ENCODE results near the gene HTRA3. TPM values are rescaled to one million over a fixed set of nuclear protein-coding genes. Genes with fewer than 3 reads are reported as not detected.

The HTRA3 gene
- total RNA-seq, 5 donors from 2014 or later (not counting 1 experiment from before 2014, with no cell fraction given) = 0.13 to 0.26 TPM; not detected in 3

DNA sequence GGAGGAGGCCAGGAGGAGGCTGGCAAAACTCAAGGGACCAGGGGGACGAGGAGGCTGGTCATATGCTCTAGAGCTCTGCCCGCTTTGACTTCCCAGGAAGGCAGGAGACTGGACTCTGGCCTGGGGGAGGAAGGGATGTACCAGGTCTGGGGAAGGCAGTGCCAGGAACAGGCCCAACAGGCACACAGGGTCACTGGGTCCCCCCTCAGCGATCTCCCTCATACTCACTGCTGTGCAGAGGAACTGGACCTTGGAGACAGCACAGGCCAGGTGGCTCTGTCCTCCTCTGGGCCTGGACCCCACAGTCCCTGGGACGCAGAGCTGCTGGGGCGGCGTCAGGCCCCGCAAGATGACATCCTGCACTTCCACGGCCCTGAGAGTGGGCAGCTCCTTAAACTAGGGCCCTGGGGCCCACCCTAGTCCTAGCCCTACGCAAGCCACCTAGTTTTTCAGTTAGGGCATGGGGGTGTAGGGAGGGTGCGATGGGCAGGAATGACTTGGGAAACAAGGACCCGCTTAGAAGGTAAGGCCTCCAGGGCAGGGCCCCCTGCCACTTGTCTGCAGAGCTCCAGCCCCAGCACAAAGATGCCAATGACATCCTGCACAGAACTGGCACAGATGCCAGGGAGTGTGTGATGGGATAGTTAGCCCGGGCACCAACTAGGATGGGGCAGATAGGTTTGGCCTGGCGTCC lies 59.5 kb downstream of the HTRA3 start:
- H3K9me3 Mint-ChIP-seq = peaks cover 0 to 7% (median 6%) of the 10 kb centered on the region in 3 donors
- H3K27ac ChIP-seq (ENCODE audit: low read length) = no peak overlapping the region
- POLR2A ChIA-PET = no interaction called here

DNA sequence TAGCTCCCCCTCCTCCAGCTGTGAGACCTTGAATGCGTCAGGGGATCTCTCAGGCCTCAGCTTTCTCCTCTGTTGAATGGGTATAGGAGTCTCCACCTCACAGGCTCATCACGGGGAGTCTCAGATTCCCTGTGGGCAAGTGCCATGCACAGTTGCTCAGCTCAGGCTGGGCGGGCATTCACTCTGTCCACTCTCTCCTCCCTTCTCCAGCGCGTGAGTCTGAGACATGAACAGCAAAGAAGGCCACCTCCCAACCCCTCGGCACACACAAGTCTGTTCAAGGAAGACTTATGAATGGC lies 60.0 kb downstream of the HTRA3 start:
- Mint-ChIP-seq H3K4me1 (no peaks in the 10 kb centered on the region), H3K9me3 (peaks cover 0 to 7% (median 6%) of the 10 kb centered on the region in 3 donors), H3K27ac (no peak overlapping the region), H3K36me3 (no peaks in the 10 kb centered on the region), H3K4me3 (no peak overlapping the region), H3K27me3 (peaks cover 2 to 4% of the 10 kb centered on the region in 2 donors)
- H3K27me3 ChIP-seq (replicated peaks in 1 of 2; ENCODE audit: control insufficient read depth in 2 of 2, extremely low read depth in 1 of 2, insufficient read depth in 2 of 2, low read length in 1 of 2) = peaks cover 0 to 18% of the 10 kb centered on the region in 2 experiments
- CTCF ChIA-PET = no interaction called here
- no peaks in the 10 kb centered on the region for H3K9me3 ChIP-seq
- H3K4me1 ChIP-seq (ENCODE audit: control insufficient read depth in 1 of 2, extremely low read depth in 1 of 2, insufficient read depth in 2 of 2, low read length in 2 of 2) = no peaks in the 10 kb centered on the region
- no peak for DNase-seq
- H3K27ac ChIP-seq (ENCODE audit: low read length) = no peak overlapping the region
- 65% methylated on average over 4 of the region's 6 CpGs for WGBS (ENCODE audit: insufficient coverage)
- no peak overlapping the region for H3K4me3 ChIP-seq (ENCODE audit: control insufficient read depth in 1 of 2, extremely low read depth in 1 of 2, low read length in 1 of 2)
- POLR2A ChIA-PET = no interaction called here
- no peaks in the 10 kb centered on the region for H3K36me3 ChIP-seq (ENCODE audit: control insufficient read depth in 2 of 2, extremely low read depth in 1 of 2, insufficient read depth in 1 of 2, low read length in 1 of 2)
- ATAC-seq (replicated peaks in 1 of 4) = no peak

More for the DNA sequence above, 59.5 kb downstream of the HTRA3 start:
- H3K36me3 Mint-ChIP-seq = no peaks in the 10 kb centered on the region
- 77% methylated on average over 10 of the region's 13 CpGs for WGBS (ENCODE audit: insufficient coverage)
- ATAC-seq (replicated peaks in 1 of 4) = no peak
- H3K36me3 ChIP-seq (ENCODE audit: control insufficient read depth in 2 of 2, extremely low read depth in 1 of 2, insufficient read depth in 1 of 2, low read length in 1 of 2) = no peaks in the 10 kb centered on the region
- no peak overlapping the region for H3K4me3 ChIP-seq (ENCODE audit: control insufficient read depth in 1 of 2, extremely low read depth in 1 of 2, low read length in 1 of 2)
- no peak overlapping the region for H3K27ac Mint-ChIP-seq
- no peak for DNase-seq
- no peaks in the 10 kb centered on the region for H3K4me1 ChIP-seq (ENCODE audit: control insufficient read depth in 1 of 2, extremely low read depth in 1 of 2, insufficient read depth in 2 of 2, low read length in 2 of 2)
- no peaks in the 10 kb centered on the region for H3K9me3 ChIP-seq
- CTCF ChIA-PET = no interaction called here
- peaks cover 4% of the 10 kb centered on the region in 2 donors for H3K27me3 Mint-ChIP-seq
- H3K4me1 Mint-ChIP-seq = no peaks in the 10 kb centered on the region
- peaks cover 0 to 21% of the 10 kb centered on the region in 2 experiments for H3K27me3 ChIP-seq (replicated peaks in 1 of 2; ENCODE audit: control insufficient read depth in 2 of 2, extremely low read depth in 1 of 2, insufficient read depth in 2 of 2, low read length in 1 of 2)
- H3K4me3 Mint-ChIP-seq = no peak overlapping the region

DNA sequence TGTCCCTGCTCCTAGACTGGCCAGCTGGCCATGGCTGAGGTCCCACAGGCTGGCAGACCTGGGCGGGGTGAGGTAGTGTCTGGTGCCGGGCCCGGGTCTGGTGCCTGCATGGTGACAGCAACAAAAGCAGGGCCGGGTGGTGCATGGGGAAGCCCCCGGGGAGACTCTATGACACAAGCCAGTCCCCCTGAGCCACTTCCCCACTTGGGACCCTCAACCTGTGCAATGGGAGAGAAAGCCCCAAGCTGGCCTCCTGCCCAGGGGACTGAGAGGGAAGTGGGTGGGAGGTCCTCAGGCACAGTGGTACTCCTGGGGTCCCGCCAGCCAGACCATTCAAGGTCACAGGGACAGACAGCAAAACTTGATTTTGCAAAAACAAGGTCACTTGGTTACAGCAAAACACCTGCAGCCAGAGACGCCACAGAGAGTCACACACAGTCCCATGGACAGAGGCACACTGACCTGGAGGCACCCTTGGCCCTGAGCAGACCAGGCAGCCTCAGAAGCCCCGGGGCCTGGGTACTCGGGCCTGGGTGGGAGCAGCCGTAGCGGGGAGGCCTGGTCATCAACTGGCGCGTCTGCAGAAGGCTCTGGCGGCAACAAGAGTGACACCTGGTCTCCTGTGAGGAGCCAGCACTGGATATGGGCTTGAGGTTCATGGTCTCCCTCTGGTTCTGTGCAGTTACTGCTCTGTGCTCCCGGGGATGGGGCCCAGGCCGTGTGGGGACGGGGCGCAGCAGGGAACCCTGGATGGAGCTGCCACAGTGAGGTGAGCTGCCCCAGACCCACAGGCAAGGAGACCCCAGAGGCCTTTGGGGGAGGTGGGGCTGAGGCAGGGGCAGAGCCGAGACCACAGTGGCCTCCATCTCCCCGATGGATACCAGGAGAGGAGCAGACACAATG lies 60.6 kb downstream of the HTRA3 start:
- no peak for ATAC-seq (replicated peaks in 1 of 4)
- 84% methylated on average over 17 of the region's 20 CpGs for WGBS (ENCODE audit: insufficient coverage)
- no peak for DNase-seq
- Histone ChIP-seq H3K9me3 (no peaks in the 10 kb centered on the region), H3K4me3 (ENCODE audit: control insufficient read depth in 1 of 2, extremely low read depth in 1 of 2, low read length in 1 of 2) (no peak overlapping the region), H3K4me1 (ENCODE audit: control insufficient read depth in 1 of 2, extremely low read depth in 1 of 2, insufficient read depth in 2 of 2, low read length in 2 of 2) (no peaks in the 10 kb centered on the region), H3K27me3 (replicated peaks in 1 of 2; ENCODE audit: control insufficient read depth in 2 of 2, extremely low read depth in 1 of 2, insufficient read depth in 2 of 2, low read length in 1 of 2) (peaks cover 0 to 18% of the 10 kb centered on the region in 2 experiments), H3K36me3 (ENCODE audit: control insufficient read depth in 2 of 2, extremely low read depth in 1 of 2, insufficient read depth in 1 of 2, low read length in 1 of 2) (no peaks in the 10 kb centered on the region), H3K27ac (ENCODE audit: low read length) (no peak overlapping the region)
- H3K4me3 Mint-ChIP-seq = no peak overlapping the region
- H3K27ac Mint-ChIP-seq = no peak overlapping the region
- ChIA-PET CTCF (no interaction called here), POLR2A (no interaction called here)
- no peaks in the 10 kb centered on the region for H3K4me1 Mint-ChIP-seq
- H3K36me3 Mint-ChIP-seq = no peaks in the 10 kb centered on the region
- peaks cover 2 to 4% of the 10 kb centered on the region in 2 donors for H3K27me3 Mint-ChIP-seq
- H3K9me3 Mint-ChIP-seq = peaks cover 0 to 7% (median 6%) of the 10 kb centered on the region in 3 donors

DNA sequence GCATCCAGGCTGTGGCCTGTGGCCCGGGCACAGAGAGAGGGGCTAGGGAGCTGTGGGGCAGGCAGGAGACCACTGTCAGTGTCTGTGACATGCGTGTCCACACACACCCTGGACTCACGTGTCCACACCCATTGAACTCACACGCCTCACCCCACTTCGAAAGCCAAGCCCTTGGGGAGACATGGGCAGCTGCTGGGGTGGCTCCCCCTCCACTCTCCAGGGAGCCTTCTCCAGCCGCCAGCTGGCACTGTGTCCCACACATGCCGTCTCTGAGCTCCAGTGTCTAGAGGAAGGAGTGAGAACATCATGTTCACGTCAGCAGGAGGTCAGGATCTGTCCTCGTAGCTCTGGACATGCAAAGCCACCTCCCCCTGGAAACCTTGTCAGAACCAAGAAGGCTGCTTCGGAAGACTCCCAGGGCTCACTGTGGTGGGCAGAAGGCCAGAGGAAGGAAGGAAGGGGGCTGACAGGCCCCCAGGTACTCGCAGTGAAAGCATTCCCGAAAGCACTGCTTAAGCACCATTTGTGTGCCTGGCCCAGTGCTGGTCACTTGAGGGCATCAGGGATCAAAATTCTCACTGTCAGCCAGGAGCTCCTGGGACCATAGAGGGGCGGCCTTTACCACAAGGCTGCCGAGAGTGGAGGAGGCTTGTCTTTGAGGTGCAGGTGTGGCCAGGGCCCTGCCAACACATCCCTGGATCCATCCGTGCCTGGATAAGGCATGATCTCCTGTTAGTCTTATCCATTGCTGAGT lies 61.4 kb downstream of the HTRA3 start:
- Mint-ChIP-seq H3K9me3 (peaks cover 3 to 13% (median 6%) of the 10 kb centered on the region in 3 donors), H3K27ac (no peak overlapping the region), H3K4me3 (no peak overlapping the region), H3K27me3 (peaks cover 2 to 4% of the 10 kb centered on the region in 2 donors), H3K4me1 (no peaks in the 10 kb centered on the region), H3K36me3 (no peaks in the 10 kb centered on the region)
- H3K27me3 ChIP-seq (replicated peaks in 1 of 2; ENCODE audit: control insufficient read depth in 2 of 2, extremely low read depth in 1 of 2, insufficient read depth in 2 of 2, low read length in 1 of 2) = peaks cover 0 to 15% of the 10 kb centered on the region in 2 experiments
- no peaks in the 10 kb centered on the region for H3K36me3 ChIP-seq (ENCODE audit: control insufficient read depth in 2 of 2, extremely low read depth in 1 of 2, insufficient read depth in 1 of 2, low read length in 1 of 2)
- DNase-seq (no peak), ATAC-seq (replicated peaks in 1 of 4) (peak in 1 of 4 experiments; percentile 6)
- H3K4me3 ChIP-seq (ENCODE audit: control insufficient read depth in 1 of 2, extremely low read depth in 1 of 2, low read length in 1 of 2) = no peak overlapping the region
- no peak overlapping the region for H3K27ac ChIP-seq (ENCODE audit: low read length)
- 73% methylated on average over 13 of the region's 15 CpGs for WGBS (ENCODE audit: insufficient coverage)
- POLR2A ChIA-PET = no interaction called here
- H3K4me1 ChIP-seq (ENCODE audit: control insufficient read depth in 1 of 2, extremely low read depth in 1 of 2, insufficient read depth in 2 of 2, low read length in 2 of 2) = no peaks in the 10 kb centered on the region
- H3K9me3 ChIP-seq = no peaks in the 10 kb centered on the region
- CTCF ChIA-PET = no interaction called here

DNA sequence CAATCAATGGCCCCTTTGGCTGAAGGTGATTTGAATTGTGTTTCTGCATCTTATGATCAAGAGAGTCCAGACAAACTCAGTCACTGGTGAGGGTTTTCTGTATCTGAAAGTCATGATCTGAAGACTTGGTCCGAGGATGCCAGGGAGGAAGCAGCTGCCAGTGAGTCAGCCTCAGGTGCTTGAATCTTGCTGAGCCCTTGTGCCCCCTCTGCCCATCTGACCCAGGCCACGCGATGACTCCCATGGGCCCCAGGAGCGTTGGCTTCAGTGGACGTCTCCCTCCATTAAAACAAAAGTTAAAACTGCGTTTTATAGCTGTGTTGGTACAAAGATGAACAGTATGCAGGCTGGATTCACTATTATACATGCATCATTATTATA lies 62.0 kb downstream of the HTRA3 start:
- DNase-seq = no peak
- H3K27ac ChIP-seq (ENCODE audit: low read length) = no peak overlapping the region
- CTCF ChIA-PET = no interaction called here
- H3K36me3 ChIP-seq (ENCODE audit: control insufficient read depth in 2 of 2, extremely low read depth in 1 of 2, insufficient read depth in 1 of 2, low read length in 1 of 2) = no peaks in the 10 kb centered on the region
- H3K4me1 ChIP-seq (ENCODE audit: control insufficient read depth in 1 of 2, extremely low read depth in 1 of 2, insufficient read depth in 2 of 2, low read length in 2 of 2) = no peaks in the 10 kb centered on the region
- H3K9me3 ChIP-seq = no peaks in the 10 kb centered on the region
- peaks cover 0 to 15% of the 10 kb centered on the region in 2 experiments for H3K27me3 ChIP-seq (replicated peaks in 1 of 2; ENCODE audit: control insufficient read depth in 2 of 2, extremely low read depth in 1 of 2, insufficient read depth in 2 of 2, low read length in 1 of 2)
- Mint-ChIP-seq H3K4me1 (no peaks in the 10 kb centered on the region), H3K9me3 (peaks cover 7 to 17% (median 7%) of the 10 kb centered on the region in 3 donors), H3K36me3 (no peaks in the 10 kb centered on the region), H3K27ac (no peak overlapping the region), H3K4me3 (no peak overlapping the region), H3K27me3 (peaks cover 0 to 4% of the 10 kb centered on the region in 2 donors)
- no peak for ATAC-seq (replicated peaks in 1 of 4)
- H3K4me3 ChIP-seq (ENCODE audit: control insufficient read depth in 1 of 2, extremely low read depth in 1 of 2, low read length in 1 of 2) = no peak overlapping the region
- POLR2A ChIA-PET = no interaction called here
- WGBS (ENCODE audit: insufficient coverage) = 25% methylated on average over 1 of the region's 6 CpGs

DNA sequence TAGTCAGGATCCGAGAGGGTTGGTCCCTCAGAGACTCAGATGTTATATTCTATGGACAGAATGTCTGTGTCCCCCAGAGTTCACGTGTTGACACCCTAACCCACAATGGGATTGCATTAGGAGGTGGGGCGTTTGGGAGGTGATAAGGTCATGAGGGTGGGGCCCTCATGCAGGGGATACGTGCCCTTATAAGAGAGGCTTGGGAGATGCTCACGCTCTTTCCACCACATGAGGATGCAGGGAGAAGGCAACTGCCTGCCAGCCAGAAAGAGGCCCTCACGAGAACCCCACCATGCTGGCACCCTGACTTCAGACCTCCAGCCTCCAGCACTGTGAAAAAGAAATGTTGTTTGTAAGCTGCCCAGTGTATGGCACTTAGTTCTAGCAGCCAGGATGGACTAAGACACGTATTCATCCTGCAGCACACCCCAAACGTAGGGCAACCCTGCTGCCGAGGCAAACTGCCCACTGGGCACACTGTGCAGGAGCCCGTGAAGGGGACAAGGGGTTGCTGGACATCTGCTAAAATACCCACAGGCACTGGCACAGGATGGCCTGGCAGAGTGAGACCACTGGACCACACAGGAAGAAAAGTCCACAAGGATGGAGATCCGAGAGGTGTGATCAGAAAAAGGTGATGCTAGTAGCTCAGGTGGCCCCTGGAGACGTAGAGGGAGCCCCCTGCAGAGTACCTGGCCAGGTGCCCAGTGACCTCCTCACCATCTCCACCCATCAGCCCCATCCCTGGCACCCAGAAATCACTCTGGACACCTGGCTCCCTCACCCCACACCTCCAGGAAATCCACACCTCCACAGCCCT lies 62.7 kb downstream of the HTRA3 start:
- H3K4me1 Mint-ChIP-seq = no peaks in the 10 kb centered on the region
- peaks cover 0 to 4% of the 10 kb centered on the region in 2 donors for H3K27me3 Mint-ChIP-seq
- Histone ChIP-seq H3K27me3 (replicated peaks in 1 of 2; ENCODE audit: control insufficient read depth in 2 of 2, extremely low read depth in 1 of 2, insufficient read depth in 2 of 2, low read length in 1 of 2) (peaks cover 0 to 15% of the 10 kb centered on the region in 2 experiments), H3K4me1 (ENCODE audit: control insufficient read depth in 1 of 2, extremely low read depth in 1 of 2, insufficient read depth in 2 of 2, low read length in 2 of 2) (no peaks in the 10 kb centered on the region), H3K9me3 (no peaks in the 10 kb centered on the region), H3K27ac (ENCODE audit: low read length) (no peak overlapping the region), H3K36me3 (ENCODE audit: control insufficient read depth in 2 of 2, extremely low read depth in 1 of 2, insufficient read depth in 1 of 2, low read length in 1 of 2) (no peaks in the 10 kb centered on the region), H3K4me3 (ENCODE audit: control insufficient read depth in 1 of 2, extremely low read depth in 1 of 2, low read length in 1 of 2) (no peak overlapping the region)
- H3K27ac Mint-ChIP-seq = no peak overlapping the region
- POLR2A ChIA-PET = no interaction called here
- ATAC-seq (replicated peaks in 1 of 4) (no peak), DNase-seq (no peak)
- 72% methylated on average over 5 of the region's 12 CpGs for WGBS (ENCODE audit: insufficient coverage)
- peaks cover 10 to 21% (median 11%) of the 10 kb centered on the region in 3 donors for H3K9me3 Mint-ChIP-seq
- no peaks in the 10 kb centered on the region for H3K36me3 Mint-ChIP-seq
- CTCF ChIA-PET = no interaction called here
- no peak overlapping the region for H3K4me3 Mint-ChIP-seq

All from T-cell (primary cell).